HL-60 (cell line): ENCODE results near the gene DLX5.

Experiments used
- DNase-seq, 2 experiments: peaks; one replicate each; pipeline ENCODE4 v3.0.0-alpha.2; 2010 to 2020; ENCODE audit warnings: low read depth in 1 of 2, low spot score in 1 of 2
- H3K27ac ChIP-seq: fragments of 250-450 bp; sonication (Bioruptor Pico); replicated peaks from 2 replicates; pipeline ENCODE4 v1.5.1; 2020; ENCODE audit warnings: mild to moderate bottlenecking, moderate library complexity
- H3K27me3 ChIP-seq: fragments of 250-450 bp; sonication (Bioruptor Pico); 2 replicates; pipeline ENCODE4 v1.5.1; 2021; ENCODE audit warnings: mild to moderate bottlenecking, moderate library complexity; ENCODE audit not compliant: insufficient read depth, poor library complexity, severe bottlenecking
- H3K4me3 ChIP-seq: replicated peaks from 2 replicates; pipeline ENCODE4 v1.5.1; 2011; ENCODE audit warnings: mild to moderate bottlenecking, control low read depth, low read length; ENCODE audit not compliant: insufficient read depth
- GABPA ChIP-seq: IDR thresholded peaks from 2 replicates; pipeline ENCODE4 v1.6.1; 2012; ENCODE audit warnings: low read depth
- POLR2AphosphoS5 ChIP-seq: IDR thresholded peaks from 2 replicates; pipeline ENCODE4 v1.6.1; 2012; ENCODE audit warnings: low read depth
- SPI1 ChIP-seq: IDR thresholded peaks from 2 replicates; pipeline ENCODE4 v1.6.1; 2012; ENCODE audit warnings: low read depth, mild to moderate bottlenecking, borderline replicate concordance
- TF ChIP-seq, protein P1 (sequence below): IDR thresholded peaks from 2 replicates; pipeline ENCODE4 v1.6.1; 2012; ENCODE audit warnings: low read depth; ENCODE audit not compliant: insufficient replicate concordance
- TF ChIP-seq, protein P2 (sequence below): IDR thresholded peaks from one replicate; pipeline ENCODE4 v1.5.1; 2011; ENCODE audit warnings: low read length, control low read depth, inconsistent platforms; ENCODE audit not compliant: insufficient read depth

The DLX5 gene

DNA sequence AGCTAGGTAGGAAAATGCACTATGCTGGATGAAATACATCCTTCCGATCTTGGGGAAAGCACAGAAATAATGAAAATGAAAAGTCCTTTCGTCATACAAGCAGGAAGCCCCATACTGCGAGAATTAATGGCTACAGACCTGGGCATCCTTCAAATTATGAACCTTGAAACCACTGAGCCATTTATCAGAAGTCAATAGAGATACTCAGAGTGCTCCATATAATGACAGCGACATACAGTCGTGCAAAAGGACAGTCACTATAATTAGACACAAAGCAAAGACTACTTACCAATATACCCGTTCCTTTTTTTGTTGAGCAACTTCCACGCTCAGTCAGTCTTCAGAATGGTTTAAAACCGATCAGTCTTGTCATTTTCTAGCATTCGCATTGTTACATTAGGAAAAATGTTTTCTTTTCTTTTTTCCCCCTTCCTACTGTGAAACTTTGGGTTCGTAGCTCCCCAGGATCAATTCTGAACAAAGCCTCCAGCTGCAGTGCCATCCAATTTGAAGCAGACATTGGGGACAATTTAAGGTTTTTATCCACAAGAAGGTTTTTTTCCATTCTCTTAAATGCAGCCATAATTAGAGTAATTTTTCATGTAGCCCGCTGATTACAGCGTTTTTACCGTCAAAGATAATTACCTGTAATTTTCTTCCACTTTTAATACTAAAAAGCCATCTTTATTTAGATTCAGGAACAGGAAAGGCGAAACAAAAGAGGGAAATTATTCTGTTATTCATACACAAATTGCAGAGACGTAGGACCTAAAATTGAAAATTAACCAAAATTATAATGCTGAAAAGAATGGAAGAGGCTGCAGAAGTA is 12.9 kb downstream of the DLX5 start:
- no peak for DNase-seq
- H3K27ac ChIP-seq, result no peak overlapping the region
- TF ChIP-seq POLR2AphosphoS5 (no peak), GABPA (no peak), SPI1 (no peak)
- TF ChIP-seq, protein P1, sequence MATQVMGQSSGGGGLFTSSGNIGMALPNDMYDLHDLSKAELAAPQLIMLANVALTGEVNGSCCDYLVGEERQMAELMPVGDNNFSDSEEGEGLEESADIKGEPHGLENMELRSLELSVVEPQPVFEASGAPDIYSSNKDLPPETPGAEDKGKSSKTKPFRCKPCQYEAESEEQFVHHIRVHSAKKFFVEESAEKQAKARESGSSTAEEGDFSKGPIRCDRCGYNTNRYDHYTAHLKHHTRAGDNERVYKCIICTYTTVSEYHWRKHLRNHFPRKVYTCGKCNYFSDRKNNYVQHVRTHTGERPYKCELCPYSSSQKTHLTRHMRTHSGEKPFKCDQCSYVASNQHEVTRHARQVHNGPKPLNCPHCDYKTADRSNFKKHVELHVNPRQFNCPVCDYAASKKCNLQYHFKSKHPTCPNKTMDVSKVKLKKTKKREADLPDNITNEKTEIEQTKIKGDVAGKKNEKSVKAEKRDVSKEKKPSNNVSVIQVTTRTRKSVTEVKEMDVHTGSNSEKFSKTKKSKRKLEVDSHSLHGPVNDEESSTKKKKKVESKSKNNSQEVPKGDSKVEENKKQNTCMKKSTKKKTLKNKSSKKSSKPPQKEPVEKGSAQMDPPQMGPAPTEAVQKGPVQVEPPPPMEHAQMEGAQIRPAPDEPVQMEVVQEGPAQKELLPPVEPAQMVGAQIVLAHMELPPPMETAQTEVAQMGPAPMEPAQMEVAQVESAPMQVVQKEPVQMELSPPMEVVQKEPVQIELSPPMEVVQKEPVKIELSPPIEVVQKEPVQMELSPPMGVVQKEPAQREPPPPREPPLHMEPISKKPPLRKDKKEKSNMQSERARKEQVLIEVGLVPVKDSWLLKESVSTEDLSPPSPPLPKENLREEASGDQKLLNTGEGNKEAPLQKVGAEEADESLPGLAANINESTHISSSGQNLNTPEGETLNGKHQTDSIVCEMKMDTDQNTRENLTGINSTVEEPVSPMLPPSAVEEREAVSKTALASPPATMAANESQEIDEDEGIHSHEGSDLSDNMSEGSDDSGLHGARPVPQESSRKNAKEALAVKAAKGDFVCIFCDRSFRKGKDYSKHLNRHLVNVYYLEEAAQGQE, result no peak
- TF ChIP-seq, protein P2, sequence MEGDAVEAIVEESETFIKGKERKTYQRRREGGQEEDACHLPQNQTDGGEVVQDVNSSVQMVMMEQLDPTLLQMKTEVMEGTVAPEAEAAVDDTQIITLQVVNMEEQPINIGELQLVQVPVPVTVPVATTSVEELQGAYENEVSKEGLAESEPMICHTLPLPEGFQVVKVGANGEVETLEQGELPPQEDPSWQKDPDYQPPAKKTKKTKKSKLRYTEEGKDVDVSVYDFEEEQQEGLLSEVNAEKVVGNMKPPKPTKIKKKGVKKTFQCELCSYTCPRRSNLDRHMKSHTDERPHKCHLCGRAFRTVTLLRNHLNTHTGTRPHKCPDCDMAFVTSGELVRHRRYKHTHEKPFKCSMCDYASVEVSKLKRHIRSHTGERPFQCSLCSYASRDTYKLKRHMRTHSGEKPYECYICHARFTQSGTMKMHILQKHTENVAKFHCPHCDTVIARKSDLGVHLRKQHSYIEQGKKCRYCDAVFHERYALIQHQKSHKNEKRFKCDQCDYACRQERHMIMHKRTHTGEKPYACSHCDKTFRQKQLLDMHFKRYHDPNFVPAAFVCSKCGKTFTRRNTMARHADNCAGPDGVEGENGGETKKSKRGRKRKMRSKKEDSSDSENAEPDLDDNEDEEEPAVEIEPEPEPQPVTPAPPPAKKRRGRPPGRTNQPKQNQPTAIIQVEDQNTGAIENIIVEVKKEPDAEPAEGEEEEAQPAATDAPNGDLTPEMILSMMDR, result no peak
- peaks cover 68% of the 10 kb centered on the region for H3K27me3 ChIP-seq
- no peak overlapping the region for H3K4me3 ChIP-seq

DNA sequence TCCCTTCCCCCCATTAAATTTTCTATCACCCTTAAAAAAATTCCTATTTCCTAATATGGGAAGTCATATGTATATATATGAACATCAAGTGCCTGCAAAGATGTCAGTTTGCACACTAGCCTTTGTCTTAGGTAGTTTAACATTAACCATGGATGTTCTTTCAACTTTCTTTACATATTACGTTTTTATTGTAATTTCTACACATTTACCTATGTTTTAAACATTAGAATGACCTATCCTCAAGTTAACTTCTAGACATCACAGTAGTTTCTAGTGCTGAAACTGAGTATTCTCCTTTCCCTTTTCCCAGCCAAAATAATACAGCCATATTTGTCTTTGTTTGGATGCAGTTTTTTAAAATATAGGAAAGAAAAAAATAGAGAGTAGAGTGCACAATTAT is 13.5 kb downstream of the DLX5 start:
- Histone ChIP-seq H3K4me3 (no peak overlapping the region), H3K27me3 (peaks cover 64% of the 10 kb centered on the region), H3K27ac (no peak overlapping the region)
- TF ChIP-seq, protein P1, result no peak
- TF ChIP-seq GABPA (no peak), SPI1 (no peak), POLR2AphosphoS5 (no peak)
- DNase-seq, result no peak

DNA sequence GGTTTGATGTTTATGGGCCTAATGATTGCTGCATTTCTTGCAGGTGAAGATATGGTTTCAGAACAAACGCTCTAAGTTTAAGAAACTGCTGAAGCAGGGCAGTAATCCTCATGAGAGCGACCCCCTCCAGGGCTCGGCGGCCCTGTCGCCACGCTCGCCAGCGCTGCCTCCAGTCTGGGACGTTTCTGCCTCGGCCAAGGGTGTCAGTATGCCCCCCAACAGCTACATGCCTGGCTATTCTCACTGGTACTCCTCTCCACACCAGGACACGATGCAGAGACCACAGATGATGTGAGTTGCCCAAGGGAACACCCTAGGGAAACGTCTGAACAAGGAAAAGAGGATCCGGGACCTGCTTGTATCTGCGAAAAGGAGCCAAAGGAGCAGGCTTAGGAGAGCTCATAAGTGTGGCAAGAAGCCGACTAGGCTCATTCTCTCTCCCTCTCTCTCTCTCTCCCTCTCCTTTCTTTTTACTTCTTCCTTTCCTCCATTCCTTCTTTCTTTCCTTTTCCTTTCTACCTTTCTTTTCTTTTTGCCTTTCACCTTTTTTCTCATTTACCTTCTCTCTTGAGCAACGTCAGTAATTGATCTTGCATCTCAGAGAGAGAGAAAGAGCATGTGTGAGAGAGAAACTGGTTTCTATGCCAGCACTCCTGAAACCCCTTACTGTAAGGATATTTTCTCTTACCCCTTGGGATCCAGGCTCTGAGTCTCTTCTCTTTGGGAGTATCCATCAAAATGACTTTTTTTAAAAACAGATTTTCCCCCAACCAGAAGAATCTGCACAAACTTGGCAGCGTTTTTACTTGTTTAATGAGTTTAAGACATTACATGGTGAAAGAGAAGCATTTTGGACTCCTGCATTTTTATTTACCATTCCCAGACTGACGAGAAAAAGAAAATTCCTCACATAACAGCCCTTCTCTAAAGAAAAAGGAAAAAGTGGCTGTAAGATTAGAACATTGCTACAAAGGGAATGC is 14.6 kb downstream of the DLX5 start:
- Histone ChIP-seq H3K27me3 (peaks cover 63% of the 10 kb centered on the region), H3K27ac (no peak overlapping the region), H3K4me3 (no peak overlapping the region)
- no peak for DNase-seq
- TF ChIP-seq SPI1 (no peak), POLR2AphosphoS5 (no peak), GABPA (no peak)
- TF ChIP-seq, protein P1, result no peak
- TF ChIP-seq, protein P2, result no peak
